Tibial artery (tissue), 4 donors: ENCODE results near the gene FGGY.

ENCODE experiments used
- DNase-seq, 2 donors: peaks; one replicate each; pipeline ENCODE4 v3.0.0-alpha.2; 2019
- H3K27ac ChIP-seq, 2 donors: fragments of 200-600 bp; sonication (generic) in 1 of 2; 1 replicate in 1 of 2; 2 replicates in 1 of 2; pipeline ENCODE4 v1.5.1; 2018 to 2019; ENCODE audit warnings: mild to moderate bottlenecking in 1 of 2
- H3K27me3 ChIP-seq, 2 donors: fragments of 200-600 bp; sonication (generic) in 1 of 2; one replicate each; pipeline versions ENCODE4 v1.5.1 to v1.6.0; 2016 to 2019
- H3K36me3 ChIP-seq, 3 donors: fragments of 200-600 bp; sonication (generic) in 2 of 3; one replicate each; pipeline ENCODE4 v1.5.1; 2016 to 2019; ENCODE audit warnings: mild to moderate bottlenecking in 2 of 3
- H3K4me1 ChIP-seq, 4 donors: fragments of 200-600 bp; sonication (generic) in 2 of 4; 1 replicate in 3 of 4; 2 replicates in 1 of 4; pipeline ENCODE4 v1.5.1; 2016 to 2019
- H3K4me3 ChIP-seq, 2 donors: fragments of 200-600 bp; sonication (generic) in 1 of 2; 1 replicate in 1 of 2; 2 replicates in 1 of 2; pipeline ENCODE4 v1.5.1; 2018 to 2019; ENCODE audit warnings: mild to moderate bottlenecking in 2 of 2
- H3K9me3 ChIP-seq, 3 donors: fragments of 200-600 bp; sonication (generic) in 1 of 3; one replicate each; pipeline ENCODE4 v1.5.1; 2016 to 2019
- CTCF ChIP-seq, 2 experiments: fragments of 200-600 bp in 1 of 2; fragments of 450-650 bp in 1 of 2; IDR thresholded peaks; one replicate each; pipeline ENCODE4 v1.5.1; 2017 to 2019; ENCODE audit warnings: antibody characterized with exemption in 2 of 2, mild to moderate bottlenecking in 1 of 2, moderate library complexity in 1 of 2
- intact Hi-C: fragments of 100-400 bp; cut with DNase I; formaldehyde crosslinking; loops from one replicate; pipeline ENCODE4 v1.15.0; 2023; ENCODE audit warnings: low total_unique reads

FGGY gene

GRCh38 chr1:59779949-59780348 is 483.1 kb downstream of the FGGY start:
- TF ChIP-seq CTCF (IDR thresholded peaks at IDR 0.05), result no peak
- Histone ChIP-seq H3K27me3 (no peaks in the 10 kb centered on the region), H3K4me1 (no peaks in the 10 kb centered on the region), H3K27ac (no peak overlapping the region), H3K36me3 (no peaks in the 10 kb centered on the region), H3K9me3 (no peaks in the 10 kb centered on the region), H3K4me3 (no peak overlapping the region)
- DNase-seq, result no peak
- intact Hi-C loops, result no loop called here

GRCh38 chr1:59788825-59789224 is 491.9 kb downstream of the FGGY start:
- DNase-seq, result no peak
- TF ChIP-seq CTCF (IDR thresholded peaks at IDR 0.05), result no peak
- H3K27me3 ChIP-seq, result no peaks in the 10 kb centered on the region
- no peak overlapping the region for H3K27ac ChIP-seq
- intact Hi-C loops, result no loop called here
- peaks cover 0 to 7% (median 0%) of the 10 kb centered on the region in 3 donors for H3K9me3 ChIP-seq
- H3K4me3 ChIP-seq, result no peak overlapping the region
- no peaks in the 10 kb centered on the region for H3K4me1 ChIP-seq
- H3K36me3 ChIP-seq, result no peaks in the 10 kb centered on the region

- H3K36me3 ChIP-seq, result no peaks in the 10 kb centered on the region
- peaks cover 0 to 5% (median 2%) of the 10 kb centered on the region in 3 donors for H3K9me3 ChIP-seq
- H3K27ac ChIP-seq, result no peak overlapping the region
- H3K27me3 ChIP-seq, result no peaks in the 10 kb centered on the region
- DNase-seq, result no peak
- H3K4me3 ChIP-seq, result no peak overlapping the region
- TF ChIP-seq CTCF (IDR thresholded peaks at IDR 0.05), result no peak
- intact Hi-C loops, result no loop called here
- no peaks in the 10 kb centered on the region for H3K4me1 ChIP-seq
These were observed 501.7 kb downstream of the FGGY start for GRCh38 chr1:59798600-59798999.

GRCh38 chr1:59803458-59804038 is 506.7 kb downstream of the FGGY start:
- no peaks in the 10 kb centered on the region for H3K36me3 ChIP-seq
- no peaks in the 10 kb centered on the region for H3K27me3 ChIP-seq
- no peak for DNase-seq
- H3K4me1 ChIP-seq, result no peaks in the 10 kb centered on the region
- no peak overlapping the region for H3K27ac ChIP-seq
- no peak for TF ChIP-seq CTCF (IDR thresholded peaks at IDR 0.05)
- intact Hi-C loops, result no loop called here
- H3K4me3 ChIP-seq, result no peak overlapping the region
- no peaks in the 10 kb centered on the region for H3K9me3 ChIP-seq

- no peak overlapping the region for H3K27ac ChIP-seq
- H3K9me3 ChIP-seq, result no peaks in the 10 kb centered on the region
- no peak overlapping the region for H3K4me3 ChIP-seq
- TF ChIP-seq CTCF (IDR thresholded peaks at IDR 0.05), result no peak
- intact Hi-C loops, result no loop called here
- H3K4me1 ChIP-seq, result no peaks in the 10 kb centered on the region
- no peaks in the 10 kb centered on the region for H3K27me3 ChIP-seq
- H3K36me3 ChIP-seq, result no peaks in the 10 kb centered on the region
- no peak for DNase-seq
These were observed 507.4 kb downstream of the FGGY start for GRCh38 chr1:59804301-59804700.

GRCh38 chr1:59805554-59805953 is 508.7 kb downstream of the FGGY start:
- DNase-seq, result no peak
- no peaks in the 10 kb centered on the region for H3K9me3 ChIP-seq
- H3K4me1 ChIP-seq, result no peaks in the 10 kb centered on the region
- intact Hi-C loops, result no loop called here
- H3K36me3 ChIP-seq, result no peaks in the 10 kb centered on the region
- H3K4me3 ChIP-seq, result no peak overlapping the region
- H3K27ac ChIP-seq, result no peak overlapping the region
- no peak for TF ChIP-seq CTCF (IDR thresholded peaks at IDR 0.05)
- no peaks in the 10 kb centered on the region for H3K27me3 ChIP-seq
